Measurements from ENCODE around the gene GCN1. TPM values are rescaled to one million over a fixed set of nuclear protein-coding genes. Genes with fewer than 3 reads are reported as not detected.

Gene GCN1
- total RNA-seq, 1 donor from 2014 or later = 123 TPM

DNA sequence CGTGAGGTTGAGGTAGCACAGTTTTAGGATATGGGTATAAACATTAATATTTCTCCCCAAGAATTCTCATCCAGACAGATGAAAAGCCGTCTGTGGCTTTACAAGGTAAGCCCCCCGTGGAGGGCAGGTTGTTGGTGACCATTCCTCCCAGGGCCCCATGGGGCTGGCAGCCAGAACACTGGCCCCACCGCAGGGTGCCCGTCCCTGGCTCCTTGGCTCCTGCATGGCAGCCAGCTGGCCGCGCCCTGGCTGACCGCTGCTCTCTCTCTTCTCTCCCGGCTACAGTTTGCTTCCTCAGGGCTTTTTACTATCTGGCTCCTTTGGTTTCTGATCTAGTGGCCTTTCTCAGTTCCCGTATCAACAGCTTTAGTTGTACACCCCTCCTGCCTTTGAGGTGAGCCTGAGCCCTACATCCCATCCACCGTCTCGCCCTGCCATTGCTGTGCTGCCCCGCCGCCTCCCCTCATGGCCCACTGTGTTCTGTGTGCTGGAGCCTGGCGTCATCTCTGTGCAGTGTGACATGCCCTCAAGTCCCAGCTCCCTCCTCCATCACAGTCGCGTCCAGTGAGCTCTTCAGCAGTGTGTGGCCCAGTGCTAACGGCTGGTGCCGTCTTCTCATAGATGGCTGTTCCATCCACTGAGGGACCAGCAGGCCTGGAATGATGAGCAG lies 103.8 kb downstream of the GCN1 start:
- Histone ChIP-seq H3K27ac (ENCODE audit: low read depth, low read length) (no peak overlapping the region), H3K79me2 (ENCODE audit: insufficient read depth, low read length) (no peaks in the 10 kb centered on the region), H3K36me3 (ENCODE audit: insufficient read depth, low read length) (peaks cover 5% of the 10 kb centered on the region), H3K4me1 (ENCODE audit: insufficient read depth, low read length) (peaks cover 5% of the 10 kb centered on the region), H3K4me2 (ENCODE audit: low read length) (no peak overlapping the region), H2AFZ (ENCODE audit: low read depth, low read length) (no peak overlapping the region), H3K9ac (ENCODE audit: low read length) (no peak overlapping the region), H3K27me3 (ENCODE audit: insufficient read depth, low read length) (no peaks in the 10 kb centered on the region), H4K20me1 (ENCODE audit: insufficient read depth, low read length) (peaks cover 42% of the 10 kb centered on the region), H3K9me3 (ENCODE audit: insufficient read depth, low read depth, low read length) (no peaks in the 10 kb centered on the region), H3K4me3 (ENCODE audit: insufficient read depth, low read depth, low read length) (no peak overlapping the region)
- no peak for TF ChIP-seq EZH2 (IDR thresholded peaks at IDR 0.05; ENCODE audit: insufficient read depth, low read length)
- TF ChIP-seq, protein P1, sequence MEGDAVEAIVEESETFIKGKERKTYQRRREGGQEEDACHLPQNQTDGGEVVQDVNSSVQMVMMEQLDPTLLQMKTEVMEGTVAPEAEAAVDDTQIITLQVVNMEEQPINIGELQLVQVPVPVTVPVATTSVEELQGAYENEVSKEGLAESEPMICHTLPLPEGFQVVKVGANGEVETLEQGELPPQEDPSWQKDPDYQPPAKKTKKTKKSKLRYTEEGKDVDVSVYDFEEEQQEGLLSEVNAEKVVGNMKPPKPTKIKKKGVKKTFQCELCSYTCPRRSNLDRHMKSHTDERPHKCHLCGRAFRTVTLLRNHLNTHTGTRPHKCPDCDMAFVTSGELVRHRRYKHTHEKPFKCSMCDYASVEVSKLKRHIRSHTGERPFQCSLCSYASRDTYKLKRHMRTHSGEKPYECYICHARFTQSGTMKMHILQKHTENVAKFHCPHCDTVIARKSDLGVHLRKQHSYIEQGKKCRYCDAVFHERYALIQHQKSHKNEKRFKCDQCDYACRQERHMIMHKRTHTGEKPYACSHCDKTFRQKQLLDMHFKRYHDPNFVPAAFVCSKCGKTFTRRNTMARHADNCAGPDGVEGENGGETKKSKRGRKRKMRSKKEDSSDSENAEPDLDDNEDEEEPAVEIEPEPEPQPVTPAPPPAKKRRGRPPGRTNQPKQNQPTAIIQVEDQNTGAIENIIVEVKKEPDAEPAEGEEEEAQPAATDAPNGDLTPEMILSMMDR (IDR thresholded peaks at IDR 0.05; ENCODE audit: insufficient read depth, low read depth, low read length) = no peak
- H3K27ac Mint-ChIP-seq (ENCODE audit: unreplicated experiment) = no peak overlapping the region
- H3K4me3 Mint-ChIP-seq (ENCODE audit: unreplicated experiment) = no peak overlapping the region
- H3K4me1 Mint-ChIP-seq (ENCODE audit: low read depth, unreplicated experiment) = peaks cover 7% of the 10 kb centered on the region
- FAIRE-seq (no peak), DNase-seq (ENCODE audit: low read depth) (no peak)
- H3K27me3 Mint-ChIP-seq (ENCODE audit: low read depth, unreplicated experiment) = no peaks in the 10 kb centered on the region
- peaks cover 10% of the 10 kb centered on the region for H3K36me3 Mint-ChIP-seq (ENCODE audit: low read depth, unreplicated experiment)
- no peaks in the 10 kb centered on the region for H3K9me3 Mint-ChIP-seq (ENCODE audit: unreplicated experiment)

DNA sequence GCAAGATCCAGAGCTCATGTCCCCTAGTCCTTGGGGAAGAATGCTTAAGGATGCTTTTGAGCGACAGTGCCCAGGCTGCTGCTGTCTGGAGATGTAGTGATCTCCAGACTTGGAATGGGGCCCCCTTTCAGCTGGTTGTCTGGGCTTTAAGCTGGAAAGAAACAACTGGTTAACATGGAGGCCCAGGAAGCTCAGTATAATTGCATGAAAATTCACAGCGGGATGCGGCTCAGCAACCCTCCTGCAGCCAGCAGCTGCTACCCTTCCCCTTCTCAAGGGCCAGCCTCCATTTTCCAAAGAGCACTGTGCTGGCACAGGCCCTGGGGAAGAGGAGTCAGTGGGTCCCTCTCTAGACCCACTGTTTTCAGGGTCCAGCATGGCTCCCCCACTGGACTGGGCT lies 104.3 kb downstream of the GCN1 start:
- Histone ChIP-seq H3K27me3 (ENCODE audit: insufficient read depth, low read length) (no peaks in the 10 kb centered on the region), H3K36me3 (ENCODE audit: insufficient read depth, low read length) (peaks cover 5% of the 10 kb centered on the region), H3K4me3 (ENCODE audit: insufficient read depth, low read depth, low read length) (no peak overlapping the region), H3K9ac (ENCODE audit: low read length) (no peak overlapping the region), H3K4me1 (ENCODE audit: insufficient read depth, low read length) (peaks cover 5% of the 10 kb centered on the region), H3K27ac (ENCODE audit: low read depth, low read length) (no peak overlapping the region), H2AFZ (ENCODE audit: low read depth, low read length) (no peak overlapping the region), H3K79me2 (ENCODE audit: insufficient read depth, low read length) (no peaks in the 10 kb centered on the region), H3K9me3 (ENCODE audit: insufficient read depth, low read depth, low read length) (no peaks in the 10 kb centered on the region), H4K20me1 (ENCODE audit: insufficient read depth, low read length) (peaks cover 37% of the 10 kb centered on the region), H3K4me2 (ENCODE audit: low read length) (no peak overlapping the region)
- no peak for TF ChIP-seq EZH2 (IDR thresholded peaks at IDR 0.05; ENCODE audit: insufficient read depth, low read length)
- TF ChIP-seq, protein P1 (IDR thresholded peaks at IDR 0.05; ENCODE audit: insufficient read depth, low read depth, low read length) = no peak
- FAIRE-seq (no peak), DNase-seq (ENCODE audit: low read depth) (no peak)
- H3K27me3 Mint-ChIP-seq (ENCODE audit: low read depth, unreplicated experiment) = no peaks in the 10 kb centered on the region
- no peak overlapping the region for H3K4me3 Mint-ChIP-seq (ENCODE audit: unreplicated experiment)
- H3K9me3 Mint-ChIP-seq (ENCODE audit: unreplicated experiment) = no peaks in the 10 kb centered on the region
- no peak overlapping the region for H3K27ac Mint-ChIP-seq (ENCODE audit: unreplicated experiment)
- peaks cover 7% of the 10 kb centered on the region for H3K4me1 Mint-ChIP-seq (ENCODE audit: low read depth, unreplicated experiment)
- peaks cover 10% of the 10 kb centered on the region for H3K36me3 Mint-ChIP-seq (ENCODE audit: low read depth, unreplicated experiment)

DNA sequence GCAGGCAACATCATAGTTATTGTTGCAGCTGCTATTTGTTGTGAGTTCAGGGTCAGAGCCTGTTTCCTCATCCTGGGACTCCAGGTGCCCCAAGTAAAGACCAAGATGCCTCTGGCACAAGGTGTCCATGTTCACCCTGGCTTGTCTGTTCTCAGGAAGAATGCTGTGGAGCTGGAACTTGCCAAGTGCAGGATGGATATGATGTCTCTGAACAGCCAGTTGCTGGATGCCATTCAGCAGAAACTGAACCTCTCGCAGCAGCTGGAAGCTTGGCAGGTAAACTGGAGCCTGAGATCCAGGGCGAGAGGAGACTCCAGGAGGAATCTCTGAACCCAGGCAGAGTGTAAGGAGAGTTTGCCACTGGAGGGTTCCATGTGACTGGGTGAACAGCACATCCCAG lies 104.7 kb downstream of the GCN1 start:
- Histone ChIP-seq H3K27ac (ENCODE audit: low read depth, low read length) (no peak overlapping the region), H3K4me1 (ENCODE audit: insufficient read depth, low read length) (peaks cover 5% of the 10 kb centered on the region), H3K9ac (ENCODE audit: low read length) (no peak overlapping the region), H3K36me3 (ENCODE audit: insufficient read depth, low read length) (peaks cover 4% of the 10 kb centered on the region), H3K4me2 (ENCODE audit: low read length) (no peak overlapping the region), H4K20me1 (ENCODE audit: insufficient read depth, low read length) (peaks cover 35% of the 10 kb centered on the region), H2AFZ (ENCODE audit: low read depth, low read length) (no peak overlapping the region), H3K79me2 (ENCODE audit: insufficient read depth, low read length) (no peaks in the 10 kb centered on the region), H3K4me3 (ENCODE audit: insufficient read depth, low read depth, low read length) (no peak overlapping the region), H3K27me3 (ENCODE audit: insufficient read depth, low read length) (no peaks in the 10 kb centered on the region), H3K9me3 (ENCODE audit: insufficient read depth, low read depth, low read length) (no peaks in the 10 kb centered on the region)
- DNase-seq (ENCODE audit: low read depth) = no peak
- Mint-ChIP-seq H3K4me3 (ENCODE audit: unreplicated experiment) (no peak overlapping the region), H3K4me1 (ENCODE audit: low read depth, unreplicated experiment) (peaks cover 6% of the 10 kb centered on the region), H3K9me3 (ENCODE audit: unreplicated experiment) (peaks cover under 1% of the 10 kb centered on the region), H3K36me3 (ENCODE audit: low read depth, unreplicated experiment) (peaks cover 10% of the 10 kb centered on the region), H3K27me3 (ENCODE audit: low read depth, unreplicated experiment) (no peaks in the 10 kb centered on the region), H3K27ac (ENCODE audit: unreplicated experiment) (no peak overlapping the region)
- TF ChIP-seq EZH2 (IDR thresholded peaks at IDR 0.05; ENCODE audit: insufficient read depth, low read length) = no peak
- TF ChIP-seq, protein P1 (IDR thresholded peaks at IDR 0.05; ENCODE audit: insufficient read depth, low read depth, low read length) = no peak
- no peak for FAIRE-seq
